CD4-positive, alpha-beta T cell treated with Interleukin-4 for 4 hours (primary cell): ENCODE results near the gene SPSB4.

Experiments used
- DNase-seq: peaks from one replicate; pipeline ENCODE4 v3.0.0-alpha.2; 2020

The SPSB4 gene

GRCh38 chr3:141055536-141056445 is 4.6 kb downstream of the SPSB4 start:
- DNase-seq: no peak

- no peak for DNase-seq
These were observed 5.6 kb downstream of the SPSB4 start for GRCh38 chr3:141056751-141057171.

GRCh38 chr3:141057436-141057835 is 6.3 kb downstream of the SPSB4 start:
- no peak for DNase-seq

GRCh38 chr3:141057946-141058800 is 7.0 kb downstream of the SPSB4 start:
- no peak for DNase-seq

GRCh38 chr3:141058996-141059395 is 7.8 kb downstream of the SPSB4 start:
- DNase-seq: no peak

GRCh38 chr3:141059816-141060215 is 8.7 kb downstream of the SPSB4 start:
- no peak for DNase-seq

GRCh38 chr3:141060327-141060726 is 9.2 kb downstream of the SPSB4 start:
- DNase-seq: no peak

GRCh38 chr3:141063831-141064230 is 12.7 kb downstream of the SPSB4 start:
- DNase-seq: no peak

GRCh38 chr3:141064255-141064926 is 13.2 kb downstream of the SPSB4 start:
- DNase-seq: no peak

GRCh38 chr3:141065258-141065657 is 14.1 kb downstream of the SPSB4 start:
- no peak for DNase-seq

- DNase-seq: no peak
These were observed 15.0 kb downstream of the SPSB4 start for GRCh38 chr3:141065841-141066805.

GRCh38 chr3:141067206-141067974 is 16.2 kb downstream of the SPSB4 start:
- DNase-seq: no peak

GRCh38 chr3:141070229-141070628 is 19.1 kb downstream of the SPSB4 start:
- no peak for DNase-seq

GRCh38 chr3:141070727-141071357 is 19.7 kb downstream of the SPSB4 start:
- DNase-seq: no peak

GRCh38 chr3:141071681-141072260 is 20.6 kb downstream of the SPSB4 start:
- DNase-seq: no peak

GRCh38 chr3:141072950-141073349 is 21.8 kb downstream of the SPSB4 start:
- no peak for DNase-seq

GRCh38 chr3:141073580-141073979 is 22.4 kb downstream of the SPSB4 start:
- DNase-seq: no peak

GRCh38 chr3:141074529-141074928 is 23.4 kb downstream of the SPSB4 start:
- DNase-seq: no peak

- DNase-seq: no peak
These were observed 25.1 kb downstream of the SPSB4 start for GRCh38 chr3:141076036-141076773.
